GM19239 (cell line): ENCODE data around the gene SKIC2.
A peak's percentile ranks its signal among the peaks of the same experiment; 100 is the strongest.
"Not testable (repeated sequence)": the region's sequence is repeated elsewhere in the genome, so short reads cannot be mapped to it uniquely, and the experiment has no call there.

Experiments used
- DNase-seq: peaks from one replicate; pipeline ENCODE4 v3.0.0; 2011; ENCODE audit warnings: low spot score; ENCODE audit not compliant: insufficient read length
- FAIRE-seq: peaks from 2 replicates; lab custom pipeline; 2011; peaks lifted over from hg19 to GRCh38; lab: Jason Lieb, UNC

SKIC2 gene

DNA sequence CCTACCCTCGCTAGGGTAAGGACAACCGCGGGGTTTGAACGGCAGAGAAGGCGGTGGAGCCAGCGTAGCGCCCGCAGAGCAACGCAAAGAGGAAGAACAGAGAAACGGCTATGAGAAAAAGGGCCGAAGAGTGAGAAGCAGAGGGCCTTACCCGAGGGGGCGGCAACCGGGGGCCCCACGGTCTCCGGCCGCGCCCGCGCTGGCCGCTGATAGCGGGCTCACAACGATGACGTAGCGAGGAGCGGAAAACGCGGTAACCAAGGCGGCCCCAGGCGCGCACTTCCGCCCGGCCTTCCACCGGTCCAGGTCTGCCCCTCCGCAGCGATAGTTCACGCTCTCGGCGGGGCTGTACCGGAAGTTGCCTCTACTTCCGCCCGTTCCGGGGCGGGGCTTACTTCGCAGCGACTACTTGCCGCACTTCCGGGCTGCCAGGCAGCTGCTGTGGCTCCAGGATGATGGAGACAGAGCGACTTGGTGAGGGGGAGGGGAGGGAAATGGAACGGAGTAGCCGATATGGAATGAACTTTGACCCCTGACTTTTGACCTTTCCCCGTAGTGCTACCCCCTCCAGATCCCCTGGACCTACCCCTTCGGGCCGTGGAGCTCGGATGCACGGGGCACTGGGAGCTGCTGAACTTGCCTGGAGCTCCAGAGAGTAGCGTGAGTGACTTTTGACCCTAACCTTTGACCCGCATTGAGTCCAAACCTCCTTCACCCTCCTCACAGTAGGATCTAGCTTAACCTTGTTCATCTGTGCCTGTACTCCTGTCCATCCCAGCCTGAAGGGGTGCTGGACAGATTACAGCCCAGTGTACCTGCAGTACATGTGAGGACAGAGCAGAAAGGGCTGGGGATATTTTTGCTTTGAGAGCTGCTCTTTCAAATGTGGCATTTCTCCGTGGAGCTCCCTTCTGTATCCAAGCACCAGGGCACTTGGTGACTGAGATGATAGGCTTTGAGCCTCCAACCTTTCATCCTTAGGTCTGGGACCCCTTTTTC, at the start of gene SKIC2, which contains the start of gene NELFE:
TSS of gene SKIC2 (plus strand) at position 435 of the 999 bp plus-strand sequence. CDS start at position 453, 18 bp downstream.
TSS of gene NELFE (minus strand) at position 231 of the 999 bp plus-strand sequence. CDS start 525 bp downstream, outside the sequence.
- FAIRE-seq: peak; percentile 86
- DNase-seq: peak; percentile 99

DNA sequence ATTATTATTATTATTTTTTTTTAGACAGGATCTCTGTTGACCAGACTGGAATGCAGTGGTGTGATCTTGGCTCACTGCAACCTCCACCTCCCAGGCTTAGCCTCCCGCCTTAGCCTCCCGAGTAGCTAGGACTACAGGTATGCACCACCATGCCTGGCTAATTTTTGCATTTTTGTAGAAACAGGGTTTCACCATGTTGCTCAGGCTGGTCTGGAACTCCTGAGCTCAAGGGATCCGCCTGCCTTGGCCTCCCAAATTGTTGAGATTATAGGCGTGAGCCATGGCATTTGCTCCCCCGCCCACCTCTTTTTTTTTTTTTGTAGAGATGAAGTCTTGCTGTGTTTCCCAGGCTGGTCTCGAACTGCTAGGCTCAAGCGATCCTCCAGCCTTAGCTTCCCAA, 49.7 kb upstream of the SKIC2 start:
- not testable (repeated sequence) for DNase-seq, FAIRE-seq

DNA sequence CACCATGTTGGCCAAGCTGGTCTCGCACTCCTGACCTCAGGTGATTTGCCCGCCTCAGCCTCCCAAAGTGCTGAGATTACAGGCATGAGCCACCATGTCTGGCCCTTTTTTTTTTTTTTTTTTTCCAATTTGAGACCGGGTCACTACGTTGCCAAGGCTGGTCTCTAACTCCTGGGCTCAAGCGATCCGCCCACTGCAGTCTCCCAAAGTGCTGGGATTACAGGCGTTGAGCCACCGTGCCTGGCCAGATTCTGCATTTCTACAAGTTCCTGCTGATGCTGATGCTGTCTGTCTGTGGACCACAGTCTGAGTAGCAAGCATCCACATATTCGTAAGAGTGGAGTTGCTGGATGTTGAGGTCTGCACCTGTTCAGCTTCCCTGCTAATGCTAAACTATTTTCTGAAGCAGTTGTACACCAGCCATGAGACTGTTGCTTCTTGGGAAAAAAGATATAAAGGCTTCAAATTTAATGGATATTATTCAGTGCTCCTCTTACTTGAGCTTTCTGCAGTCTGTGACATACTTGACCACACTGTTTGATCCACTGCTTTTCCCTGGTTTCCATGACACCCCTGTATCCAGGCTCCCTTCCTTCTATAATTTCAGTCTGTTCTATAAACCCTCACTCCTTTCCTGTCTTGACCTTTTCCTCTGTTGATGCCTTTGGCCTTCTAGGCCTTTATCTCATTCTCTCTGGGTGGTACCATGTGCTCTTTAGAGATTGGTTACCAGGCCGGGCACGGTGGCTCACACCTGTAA, 47.0 kb upstream of the SKIC2 start:
- DNase-seq (no peak), FAIRE-seq (no peak)

DNA sequence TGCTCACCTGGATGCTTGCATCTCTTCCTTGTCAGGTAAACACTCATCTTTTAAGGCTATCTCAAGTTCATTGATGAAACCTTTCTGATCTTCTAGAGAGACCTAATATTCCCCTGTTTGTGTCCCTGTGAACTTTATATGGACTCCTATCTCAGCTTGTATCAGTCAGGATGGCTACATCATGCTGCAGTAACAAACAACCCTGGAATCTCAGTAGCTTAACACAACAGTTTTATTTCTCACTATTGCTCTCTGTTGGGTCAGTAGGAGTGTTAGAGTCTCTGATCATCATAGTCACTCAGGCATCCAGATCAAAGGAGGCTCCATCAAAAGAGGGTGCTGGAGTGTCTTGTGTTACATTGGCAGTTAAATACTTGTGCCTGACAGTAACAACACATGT, 43.6 kb upstream of the SKIC2 start:
- FAIRE-seq: no peak

DNA sequence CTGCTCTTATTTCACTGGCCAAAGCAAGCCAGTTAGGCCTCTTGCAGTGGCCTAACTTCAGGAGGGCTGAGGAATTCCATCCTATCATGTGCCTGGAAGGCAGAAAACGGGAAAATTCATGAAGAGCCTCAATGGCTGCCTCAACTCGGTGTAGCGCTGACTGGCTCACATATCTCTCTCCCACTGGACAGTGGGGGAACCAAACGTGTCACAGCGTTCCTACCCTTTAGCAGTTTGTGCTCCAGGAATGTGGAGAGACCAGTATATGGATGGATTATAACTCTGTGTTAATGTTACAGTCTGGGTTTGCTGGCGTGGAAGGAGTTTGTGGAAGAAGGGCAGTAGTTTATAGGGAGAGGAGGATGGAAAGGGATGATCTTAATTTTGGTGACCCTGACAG, 43.2 kb upstream of the SKIC2 start:
- DNase-seq (no peak), FAIRE-seq (no peak)

More for the DNA sequence above, 43.6 kb upstream of the SKIC2 start:
- no peak for DNase-seq

DNA sequence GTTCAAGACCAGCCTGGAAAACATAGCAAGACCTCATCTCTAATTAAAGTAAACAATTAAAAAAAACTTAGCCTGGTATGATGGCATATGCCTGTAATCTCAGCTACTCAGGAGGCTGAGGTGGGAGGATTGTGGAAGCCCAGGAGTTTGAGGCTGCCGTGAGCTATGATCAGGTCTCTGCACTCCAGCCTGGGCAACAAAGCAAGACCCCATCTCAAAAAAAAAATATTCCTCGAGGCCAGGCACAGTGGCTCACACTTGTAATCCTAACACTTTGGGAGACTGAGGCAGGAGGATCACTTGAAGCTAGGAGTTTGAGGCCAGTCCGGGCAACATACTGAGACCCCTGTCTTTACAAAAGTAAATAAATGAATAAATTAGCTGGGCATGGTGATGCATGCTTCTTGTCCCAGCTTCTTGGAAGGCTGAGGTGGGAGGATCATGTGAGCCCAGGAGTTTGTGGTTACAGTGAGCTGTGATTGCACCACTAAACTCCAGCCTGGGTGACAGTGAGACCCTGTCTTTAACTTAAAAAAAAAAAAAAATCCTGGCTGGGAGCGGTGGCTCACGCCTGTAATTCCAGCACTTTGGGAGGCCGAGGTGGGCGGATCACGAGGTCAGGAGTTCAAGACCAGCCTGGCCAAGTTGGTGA, 40.8 kb upstream of the SKIC2 start:
- DNase-seq: no peak
- no peak for FAIRE-seq

DNA sequence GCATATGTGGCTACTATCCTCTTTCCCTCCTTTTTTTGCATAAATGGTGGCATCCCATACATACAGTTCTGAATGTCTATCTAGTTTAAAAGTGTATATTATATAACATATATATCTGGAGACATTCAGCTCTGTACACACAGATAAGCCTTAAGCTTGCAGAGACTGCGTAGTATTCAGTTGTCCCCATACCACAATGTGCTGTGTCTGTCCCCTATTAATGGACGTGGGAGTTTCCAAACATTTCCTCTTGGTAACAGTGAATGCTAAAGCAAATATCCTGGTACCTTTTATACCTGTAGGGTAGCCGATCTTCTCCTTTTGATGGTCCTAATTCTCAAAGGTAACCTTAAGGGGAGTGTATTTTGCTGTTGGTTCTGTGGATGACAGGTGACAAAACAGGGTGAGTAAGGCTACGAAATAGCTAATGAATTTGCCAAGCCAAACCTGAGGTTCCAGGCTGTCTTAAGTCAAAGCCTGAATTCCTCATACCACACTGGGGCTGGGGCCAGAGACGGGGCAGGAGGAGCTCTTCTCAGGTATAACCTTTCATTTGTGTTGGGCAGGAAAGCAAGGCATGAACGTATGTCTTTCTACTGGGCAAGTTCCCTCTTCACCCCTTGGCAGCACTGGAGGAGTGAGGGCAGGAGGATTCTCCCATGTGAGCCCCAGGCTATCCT, 39.2 kb upstream of the SKIC2 start:
- no peak for DNase-seq
- FAIRE-seq: no peak

DNA sequence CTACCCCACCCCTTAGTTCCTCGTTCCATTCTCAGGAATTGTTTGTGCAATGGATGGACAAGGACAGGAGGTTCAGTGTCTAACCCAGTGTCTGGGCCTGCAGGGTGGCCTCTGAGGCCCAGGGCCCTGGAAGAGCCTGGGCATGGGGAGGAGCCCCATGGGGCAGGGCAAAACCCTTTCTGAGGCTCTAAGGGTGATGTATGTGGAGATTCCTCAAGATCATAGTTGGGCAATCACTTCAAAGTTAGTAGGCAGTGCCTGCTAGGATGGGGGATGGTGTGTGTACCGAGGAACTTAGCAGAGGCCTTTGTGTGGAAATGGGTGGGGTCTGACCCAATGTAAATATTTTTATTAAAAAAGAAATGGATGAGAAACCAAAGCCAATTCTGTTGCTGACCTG, 38.2 kb upstream of the SKIC2 start:
- DNase-seq (no peak), FAIRE-seq (no peak)

DNA sequence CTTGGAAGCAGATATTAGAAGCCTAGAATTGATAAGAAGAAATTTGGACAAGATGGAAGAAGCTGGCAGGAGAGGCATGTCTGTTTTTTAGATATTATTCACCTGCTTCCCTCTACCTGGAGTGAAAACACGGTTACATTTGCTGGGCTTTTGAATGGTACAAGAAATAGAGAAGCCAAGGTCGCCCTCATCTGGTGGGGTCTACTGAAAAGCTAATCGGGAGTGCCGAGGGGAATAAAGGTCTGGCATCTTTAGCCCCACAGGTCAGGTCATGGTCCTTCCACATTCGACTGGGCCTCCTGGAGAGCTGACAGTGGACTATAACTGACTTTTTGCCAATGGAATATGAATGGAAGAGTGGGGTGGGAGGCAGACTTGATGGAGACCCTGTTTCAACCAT, 36.0 kb upstream of the SKIC2 start:
- FAIRE-seq (no peak), DNase-seq (no peak)

DNA sequence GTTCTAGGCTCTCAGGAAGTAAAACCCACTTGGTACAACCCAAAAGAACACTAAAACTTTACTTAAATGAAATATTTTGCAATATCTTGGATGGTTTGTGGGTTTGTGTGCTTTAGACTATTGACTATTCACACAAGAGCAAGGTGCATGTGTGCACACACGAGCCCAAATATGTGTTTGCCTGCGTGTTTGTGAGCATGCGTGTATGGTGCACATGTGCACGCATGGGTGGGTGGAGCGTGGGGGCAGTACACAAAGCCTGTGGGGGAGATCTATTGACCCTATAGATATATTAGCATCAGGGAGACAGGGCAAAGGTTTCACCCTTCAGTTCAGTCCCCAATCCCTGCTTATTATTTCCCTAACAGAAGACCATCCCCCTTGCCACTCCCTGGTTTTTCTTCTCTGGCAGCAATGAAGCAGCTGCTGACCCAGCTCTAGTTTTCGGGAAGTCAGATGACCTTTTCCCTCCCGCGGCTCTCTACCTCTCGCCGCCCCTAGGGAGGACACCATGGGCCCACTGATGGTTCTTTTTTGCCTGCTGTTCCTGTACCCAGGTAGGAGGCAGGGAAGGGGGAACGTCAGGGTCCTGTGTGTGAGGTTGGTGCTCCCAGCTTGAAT, 31.6 kb upstream of the SKIC2 start, which contains the start of gene C2:
TSS of gene C2 (plus strand) at position 476 of the 621 bp plus-strand sequence. CDS start at position 512, 36 bp downstream.
- FAIRE-seq (no peak), DNase-seq (no peak)

DNA sequence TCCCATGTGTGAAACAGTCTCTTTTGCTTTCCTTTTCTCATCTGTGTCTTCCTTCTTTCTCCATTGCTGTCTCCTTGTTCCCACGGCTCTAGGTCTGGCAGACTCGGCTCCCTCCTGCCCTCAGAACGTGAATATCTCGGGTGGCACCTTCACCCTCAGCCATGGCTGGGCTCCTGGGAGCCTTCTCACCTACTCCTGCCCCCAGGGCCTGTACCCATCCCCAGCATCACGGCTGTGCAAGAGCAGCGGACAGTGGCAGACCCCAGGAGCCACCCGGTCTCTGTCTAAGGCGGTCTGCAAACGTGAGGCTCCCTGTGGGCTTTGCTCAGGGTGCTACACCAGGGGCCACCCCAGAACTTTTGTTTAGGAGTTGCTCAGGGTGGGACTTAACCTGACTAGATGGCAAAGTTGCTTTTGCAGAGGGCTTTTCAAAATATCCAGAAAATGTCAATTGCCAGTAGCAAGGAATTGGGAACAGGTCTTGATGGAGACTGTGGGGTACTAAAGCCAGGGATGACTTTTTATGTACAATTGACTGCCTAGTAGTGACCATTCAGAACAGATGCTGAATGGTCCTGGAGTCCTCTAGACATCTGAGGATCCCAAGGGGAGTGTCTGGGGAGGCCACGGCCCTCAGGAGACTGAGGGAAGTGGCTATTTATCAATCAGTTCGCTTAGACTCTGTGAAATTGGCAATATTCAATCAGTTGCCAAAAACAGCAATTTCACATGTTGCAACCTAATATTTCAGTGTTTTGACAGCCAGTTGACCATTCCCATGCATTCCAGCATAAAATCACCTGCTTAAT, 30.9 kb upstream of the SKIC2 start:
- FAIRE-seq (no peak), DNase-seq (no peak)

DNA sequence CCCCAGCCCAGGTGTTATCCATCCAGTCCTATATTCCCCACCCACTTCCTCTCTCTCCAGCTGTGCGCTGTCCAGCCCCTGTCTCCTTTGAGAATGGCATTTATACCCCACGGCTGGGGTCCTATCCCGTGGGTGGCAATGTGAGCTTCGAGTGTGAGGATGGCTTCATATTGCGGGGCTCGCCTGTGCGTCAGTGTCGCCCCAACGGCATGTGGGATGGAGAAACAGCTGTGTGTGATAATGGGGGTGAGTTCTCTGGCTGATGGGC, 30.4 kb upstream of the SKIC2 start:
- DNase-seq (no peak), FAIRE-seq (no peak)

DNA sequence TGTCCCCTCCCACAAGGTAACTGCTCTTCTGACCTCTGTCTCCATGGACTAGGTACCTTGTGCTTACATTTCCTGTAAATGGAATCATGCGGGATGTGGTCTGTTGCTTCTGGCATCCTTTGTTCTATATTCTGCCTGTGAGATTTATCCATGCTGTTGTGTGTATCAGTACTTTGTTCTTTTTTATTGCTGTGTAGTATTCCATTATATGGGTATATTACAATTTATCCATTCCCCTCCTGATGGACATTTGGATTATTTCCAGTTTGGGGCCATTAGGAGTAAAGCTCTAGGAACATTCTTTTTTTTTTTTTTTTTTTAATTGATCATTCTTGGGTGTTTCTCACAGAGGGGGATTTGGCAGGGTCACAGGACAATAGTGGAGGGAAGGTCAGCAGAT, 28.0 kb upstream of the SKIC2 start:
- FAIRE-seq: no peak
- no peak for DNase-seq

DNA sequence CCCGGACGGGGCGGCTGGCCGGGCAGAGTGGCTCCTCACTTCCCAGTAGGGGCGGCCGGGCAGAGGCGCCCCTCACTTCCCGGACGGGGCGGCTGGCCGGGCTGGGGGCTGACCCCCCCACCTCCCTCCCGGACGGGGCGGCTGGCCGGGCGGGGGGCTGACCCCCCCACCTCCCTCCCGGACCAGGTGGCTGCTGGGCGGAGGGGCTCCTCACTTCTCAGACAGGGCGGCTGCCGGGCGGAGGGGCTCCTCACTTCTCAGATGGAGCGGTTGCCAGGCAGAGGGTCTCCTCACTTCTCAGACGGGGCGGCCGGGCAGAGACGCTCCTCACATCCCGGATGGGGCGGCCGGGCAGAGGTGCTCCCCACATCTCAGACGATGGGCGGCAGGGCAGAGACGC, 26.8 kb upstream of the SKIC2 start:
- not testable (repeated sequence) for FAIRE-seq, DNase-seq

DNA sequence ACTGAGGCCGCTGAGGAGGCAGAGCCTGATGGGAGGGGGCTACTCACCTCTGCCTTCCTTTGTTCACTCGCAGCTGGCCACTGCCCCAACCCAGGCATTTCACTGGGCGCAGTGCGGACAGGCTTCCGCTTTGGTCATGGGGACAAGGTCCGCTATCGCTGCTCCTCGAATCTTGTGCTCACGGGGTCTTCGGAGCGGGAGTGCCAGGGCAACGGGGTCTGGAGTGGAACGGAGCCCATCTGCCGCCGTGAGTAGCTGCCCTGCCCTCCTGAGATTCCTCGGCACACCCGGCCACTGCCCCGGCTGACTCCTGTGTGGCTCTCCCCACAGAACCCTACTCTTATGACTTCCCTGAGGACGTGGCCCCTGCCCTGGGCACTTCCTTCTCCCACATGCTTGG, 25.4 kb upstream of the SKIC2 start:
- FAIRE-seq (no peak), DNase-seq (no peak)

DNA sequence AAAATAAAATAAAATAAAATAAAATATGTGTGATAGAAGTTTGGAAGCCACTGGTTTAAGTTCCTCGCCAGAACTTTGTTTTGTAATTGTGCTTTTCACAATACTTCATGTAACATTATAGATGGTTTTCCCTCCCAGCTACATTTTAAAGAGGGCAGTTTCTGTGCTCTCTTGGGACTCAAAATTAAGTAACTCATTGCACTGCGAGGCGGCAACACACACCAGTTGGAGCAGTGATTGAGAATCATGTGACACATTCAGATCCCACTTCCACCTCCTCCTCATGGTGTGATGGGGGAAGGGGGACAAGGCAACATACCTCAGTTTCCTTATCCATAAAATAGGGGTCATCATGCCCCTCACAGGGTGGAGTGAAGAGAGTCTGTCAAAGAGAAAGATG, 24.0 kb upstream of the SKIC2 start:
- no peak for FAIRE-seq
- no peak for DNase-seq

DNA sequence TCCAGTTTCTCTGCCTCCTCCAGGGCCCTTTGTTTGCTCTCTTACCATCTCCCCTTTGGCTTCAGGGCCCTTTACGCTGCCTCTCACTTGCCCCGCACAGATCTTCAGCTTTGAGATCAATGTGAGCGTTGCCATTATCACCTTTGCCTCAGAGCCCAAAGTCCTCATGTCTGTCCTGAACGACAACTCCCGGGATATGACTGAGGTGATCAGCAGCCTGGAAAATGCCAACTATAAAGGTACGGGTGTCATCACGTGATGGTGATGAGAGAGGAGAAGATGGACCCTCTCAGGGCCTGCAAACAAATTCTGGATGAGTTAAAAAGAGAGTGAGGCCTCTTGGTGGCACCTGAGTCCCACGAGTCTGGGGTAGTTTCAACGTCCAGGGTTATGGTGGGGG, 23.2 kb upstream of the SKIC2 start:
- no peak for DNase-seq
- FAIRE-seq: no peak

DNA sequence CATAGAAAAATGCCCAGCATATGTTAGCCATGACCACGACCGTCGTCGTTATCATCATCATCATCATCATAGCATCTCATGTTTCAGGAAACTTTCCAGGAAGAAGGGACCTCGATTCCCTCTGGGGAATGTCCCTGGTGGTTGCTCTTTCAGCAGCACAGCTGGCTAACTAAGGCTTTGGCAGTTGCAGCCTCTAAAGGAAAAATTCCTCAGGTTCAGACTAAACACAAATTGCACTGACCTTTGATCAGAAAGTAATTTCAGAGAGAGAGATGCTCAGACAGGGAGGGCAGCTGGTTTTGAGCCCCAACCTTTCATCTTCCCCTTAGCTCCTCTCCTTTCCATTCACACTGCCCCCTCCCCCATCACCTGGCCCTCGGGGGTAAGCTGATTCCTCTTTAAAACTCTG, 18.7 kb upstream of the SKIC2 start:
- FAIRE-seq: no peak
- no peak for DNase-seq

DNA sequence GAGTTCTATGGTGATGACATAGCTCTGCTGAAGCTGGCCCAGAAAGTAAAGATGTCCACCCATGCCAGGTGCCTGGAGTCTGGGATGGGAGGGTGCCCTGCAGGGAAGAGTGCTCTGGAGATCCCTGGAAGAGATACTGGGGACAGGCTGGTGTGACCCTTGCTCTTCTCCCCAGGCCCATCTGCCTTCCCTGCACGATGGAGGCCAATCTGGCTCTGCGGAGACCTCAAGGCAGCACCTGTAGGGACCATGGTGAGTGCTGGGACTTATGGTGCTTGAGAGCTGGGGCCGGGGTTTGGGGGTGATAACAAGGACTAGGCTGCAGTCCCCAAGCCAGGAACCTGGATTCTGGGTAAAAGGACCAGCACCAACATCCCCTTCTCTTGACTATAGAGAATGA, 15.2 kb upstream of the SKIC2 start:
- DNase-seq: no peak
- no peak for FAIRE-seq
